A549 (cell line): Measurements from ENCODE around the gene PCDHA6.

Experiments
- EHMT2 ChIP-seq: fragments of 200-600 bp; sonication (generic); IDR thresholded peaks from 2 replicates; pipeline ENCODE4 v1.6.1; 2016; ENCODE audit warnings: antibody characterized with exemption, low read depth, mild to moderate bottlenecking, moderate library complexity
- EP300 ChIP-seq, 2 experiments: fragments of >200 bp; sonication (Bioruptor Twin); formaldehyde crosslinking; IDR thresholded peaks; 2 replicates in 1 of 2; 3 replicates in 1 of 2; pipeline ENCODE4 v1.6.1; 2016 to 2017
- FOSL2 ChIP-seq, 2 experiments: fragments of 450-650 bp in 1 of 2; fragments of >200 bp in 1 of 2; sonication (Bioruptor Twin) in 1 of 2; formaldehyde crosslinking; IDR thresholded peaks; 2 replicates each; pipeline versions ENCODE4 v1.5.0 to v1.6.1; 2016 to 2020; ENCODE audit warnings: mild to moderate bottlenecking in 1 of 2, moderate library complexity in 1 of 2
- HDAC2 ChIP-seq: fragments of 200-600 bp; sonication (generic); IDR thresholded peaks from 2 replicates; pipeline ENCODE4 v1.6.1; 2016
- JUNB ChIP-seq: fragments of >200 bp; sonication (Bioruptor Twin); formaldehyde crosslinking; IDR thresholded peaks from 2 replicates; pipeline ENCODE4 v1.6.1; 2016
- MAZ ChIP-seq: fragments of 150-350 bp; IDR thresholded peaks from 2 replicates; pipeline ENCODE4 v1.6.1; 2014; ENCODE audit warnings: antibody characterized with exemption, low read depth, low read length, borderline replicate concordance
- NFE2L2 ChIP-seq: fragments of 150-350 bp; conservative IDR thresholded peaks from 2 replicates; pipeline ENCODE4 v1.6.1; 2014; ENCODE audit warnings: low read length
- RAD21 ChIP-seq, 2 experiments: fragments of >200 bp in 1 of 2; sonication (Bioruptor Twin) in 1 of 2; formaldehyde crosslinking in 1 of 2; IDR thresholded peaks in 1 of 2; conservative IDR thresholded peaks in 1 of 2; 2 replicates in 1 of 2; 3 replicates in 1 of 2; pipeline ENCODE4 v1.6.1; 2012 to 2018; ENCODE audit warnings: inconsistent platforms in 1 of 2
- RFX5 ChIP-seq: fragments of 450-650 bp; IDR thresholded peaks from 2 replicates; pipeline ENCODE4 v1.7.1; 2014; ENCODE audit warnings: antibody characterized with exemption, mild to moderate bottlenecking, moderate library complexity
- TP53 ChIP-seq: fragments of 250-450 bp; sonication (Bioruptor Pico); IDR thresholded peaks from 2 replicates; pipeline ENCODE4 v1.5.0; 2021; ENCODE audit warnings: mild to moderate bottlenecking, moderate library complexity
- TF ChIP-seq, protein P1 (sequence below): fragments of >200 bp; sonication (Bioruptor Twin); formaldehyde crosslinking; IDR thresholded peaks from 3 replicates; pipeline ENCODE4 v1.5.1; 2016

GRCh38 chr5:140794595-140795258 lies 33.0 kb upstream of the PCDHA6 start, which contains the start of gene PCDHA2:
- TF ChIP-seq EHMT2 (no peak), HDAC2 (no peak), MAZ (no peak), TP53 (CRISPR knock-in tag) (no peak), JUNB (no peak), FOSL2 (IDR thresholded peaks at IDR 0.05) (no peak), FOSL2 (CRISPR knock-in tag; IDR thresholded peaks at IDR 0.05) (no peak), EP300 (IDR thresholded peaks at IDR 0.05) (no peak), RAD21 (conservative IDR thresholded peaks at IDR 0.05 in 1 of 2, IDR thresholded peaks at IDR 0.05 in 1 of 2) (peak in 1 of 2 experiments; percentile 12; a peak in 2 of 5 replicates), NFE2L2 (no peak), RFX5 (no peak)
- TF ChIP-seq, protein P1, sequence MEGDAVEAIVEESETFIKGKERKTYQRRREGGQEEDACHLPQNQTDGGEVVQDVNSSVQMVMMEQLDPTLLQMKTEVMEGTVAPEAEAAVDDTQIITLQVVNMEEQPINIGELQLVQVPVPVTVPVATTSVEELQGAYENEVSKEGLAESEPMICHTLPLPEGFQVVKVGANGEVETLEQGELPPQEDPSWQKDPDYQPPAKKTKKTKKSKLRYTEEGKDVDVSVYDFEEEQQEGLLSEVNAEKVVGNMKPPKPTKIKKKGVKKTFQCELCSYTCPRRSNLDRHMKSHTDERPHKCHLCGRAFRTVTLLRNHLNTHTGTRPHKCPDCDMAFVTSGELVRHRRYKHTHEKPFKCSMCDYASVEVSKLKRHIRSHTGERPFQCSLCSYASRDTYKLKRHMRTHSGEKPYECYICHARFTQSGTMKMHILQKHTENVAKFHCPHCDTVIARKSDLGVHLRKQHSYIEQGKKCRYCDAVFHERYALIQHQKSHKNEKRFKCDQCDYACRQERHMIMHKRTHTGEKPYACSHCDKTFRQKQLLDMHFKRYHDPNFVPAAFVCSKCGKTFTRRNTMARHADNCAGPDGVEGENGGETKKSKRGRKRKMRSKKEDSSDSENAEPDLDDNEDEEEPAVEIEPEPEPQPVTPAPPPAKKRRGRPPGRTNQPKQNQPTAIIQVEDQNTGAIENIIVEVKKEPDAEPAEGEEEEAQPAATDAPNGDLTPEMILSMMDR: no peak
